COLO668 (cell line): ENCODE results near the gene ANTXRL.
"Not testable (repeated sequence)": the region's sequence is repeated elsewhere in the genome, so short reads cannot be mapped to it uniquely, and the experiment has no call there.

Source experiments
- DNase-seq: peaks from one replicate; lab custom pipeline; 2025; ENCODE audit not compliant: unreplicated experiment; lab: John Stamatoyannopoulos, UW

ANTXRL gene

GRCh38 chr10:46286991-46287693 lies at the start of gene ANTXRL:
TSS of gene ANTXRL (plus strand) at chr10:46286997. CDS start at chr10:46287263, 266 bp downstream.
- no peak for DNase-seq

GRCh38 chr10:46237815-46238510 lies 48.8 kb upstream of the ANTXRL start:
- no peak for DNase-seq

- no peak for DNase-seq
These were observed 47.5 kb upstream of the ANTXRL start for GRCh38 chr10:46239247-46239646.

- DNase-seq: no peak
These were observed 46.7 kb upstream of the ANTXRL start for GRCh38 chr10:46239993-46240683.

GRCh38 chr10:46240684-46241565 lies 45.9 kb upstream of the ANTXRL start:
- DNase-seq: no peak

GRCh38 chr10:46245381-46245900 lies 41.4 kb upstream of the ANTXRL start:
- DNase-seq: no peak

- not testable (repeated sequence) for DNase-seq
These were observed 40.2 kb upstream of the ANTXRL start for GRCh38 chr10:46246400-46247180.

GRCh38 chr10:46247181-46247475 lies 39.7 kb upstream of the ANTXRL start:
- DNase-seq: no peak

- no peak for DNase-seq
These were observed 38.8 kb upstream of the ANTXRL start for GRCh38 chr10:46247808-46248569.

GRCh38 chr10:46248651-46249146 lies 38.1 kb upstream of the ANTXRL start:
- DNase-seq: no peak

- not testable (repeated sequence) for DNase-seq
These were observed 37.0 kb upstream of the ANTXRL start for GRCh38 chr10:46249617-46250344.

GRCh38 chr10:46250481-46250880 lies 36.3 kb upstream of the ANTXRL start:
- DNase-seq: no peak

GRCh38 chr10:46250898-46251856 lies 35.6 kb upstream of the ANTXRL start:
- DNase-seq: no peak

- no peak for DNase-seq
These were observed 34.6 kb upstream of the ANTXRL start for GRCh38 chr10:46251857-46252847.

GRCh38 chr10:46253076-46254006 lies 33.5 kb upstream of the ANTXRL start:
- DNase-seq: no peak
